CD14-positive monocyte (primary cell): ENCODE data around the gene PMEPA1. TPM values are rescaled to one million over a fixed set of nuclear protein-coding genes. Genes with fewer than 3 reads are reported as not detected.

Experiments
- DNase-seq, 3 donors: peaks; one replicate each; pipeline ENCODE4 v3.0.0-alpha.2; 2011 to 2022
- H2AFZ ChIP-seq: 2 replicates; pipeline ENCODE4 v1.6.0; 2012; ENCODE audit warnings: mild to moderate bottlenecking, low read depth, low read length, inconsistent platforms; ENCODE audit not compliant: insufficient read depth, poor library complexity, severe bottlenecking
- H3K27ac ChIP-seq, 2 donors: 1 replicate in 1 of 2; 2 replicates in 1 of 2; pipeline ENCODE4 v1.5.1; 2012 to 2013; ENCODE audit warnings: low read length in 2 of 2, control low read depth in 1 of 2, inconsistent platforms in 1 of 2, low read depth in 1 of 2, mild to moderate bottlenecking in 1 of 2
- H3K27me3 ChIP-seq, 2 donors: one replicate each; pipeline versions ENCODE4 v1.6.0 to v1.6.1; 2011 to 2013; ENCODE audit warnings: low read length in 2 of 2; ENCODE audit not compliant: control insufficient read depth in 2 of 2, insufficient read depth in 2 of 2
- H3K36me3 ChIP-seq, 2 donors: replicated peaks in 1 of 2; 1 replicate in 1 of 2; 2 replicates in 1 of 2; pipeline versions ENCODE4 v1.5.1 to v1.6.1; 2012 to 2013; ENCODE audit warnings: low read length in 2 of 2, control low read depth in 1 of 2, inconsistent platforms in 1 of 2, mild to moderate bottlenecking in 1 of 2; ENCODE audit not compliant: insufficient read depth in 2 of 2, control insufficient read depth in 1 of 2
- H3K4me1 ChIP-seq, 2 donors: 1 replicate in 1 of 2; 2 replicates in 1 of 2; pipeline versions ENCODE4 v1.5.1 to v1.6.1; 2012 to 2013; ENCODE audit warnings: low read length in 2 of 2, control low read depth in 1 of 2, inconsistent platforms in 1 of 2, mild to moderate bottlenecking in 1 of 2, moderate library complexity in 1 of 2; ENCODE audit not compliant: insufficient read depth in 2 of 2, control insufficient read depth in 1 of 2
- H3K4me2 ChIP-seq: replicated peaks from 2 replicates; pipeline ENCODE3; 2012; ENCODE audit warnings: low read length, moderate library complexity, mild to moderate bottlenecking; ENCODE audit not compliant: poor library complexity, severe bottlenecking; ENCODE audit errors: extremely low read depth
- H3K4me3 ChIP-seq, 3 experiments: fragments of 200-600 bp in 1 of 3; sonication (generic) in 1 of 3; replicated peaks in 1 of 3; 1 replicate in 2 of 3; 2 replicates in 1 of 3; pipeline ENCODE4 v1.5.1; 2011 to 2013; ENCODE audit warnings: low read length in 3 of 3, mild to moderate bottlenecking in 3 of 3, control low read depth in 2 of 3, low read depth in 2 of 3, inconsistent platforms in 1 of 3, moderate library complexity in 1 of 3
- H3K79me2 ChIP-seq: 2 replicates; pipeline ENCODE4 v1.6.0; 2012; ENCODE audit warnings: mild to moderate bottlenecking, control low read depth, inconsistent platforms, low read length, moderate library complexity; ENCODE audit not compliant: insufficient read depth
- H3K9ac ChIP-seq: 2 replicates; pipeline ENCODE4 v1.6.0; 2017; ENCODE audit warnings: low read length, mild to moderate bottlenecking; ENCODE audit not compliant: insufficient read depth, poor library complexity, severe bottlenecking
- H3K9me3 ChIP-seq, 2 donors: replicated peaks in 1 of 2; 1 replicate in 1 of 2; 2 replicates in 1 of 2; pipeline versions ENCODE4 v1.5.1 to v1.6.1; 2012 to 2013; ENCODE audit warnings: low read length in 2 of 2, control low read depth in 1 of 2; ENCODE audit not compliant: control insufficient read depth in 1 of 2, insufficient read depth in 1 of 2
- H4K20me1 ChIP-seq: 2 replicates; pipeline ENCODE4 v1.6.0; 2012; ENCODE audit warnings: mild to moderate bottlenecking, low read length, control low read depth, moderate library complexity; ENCODE audit not compliant: insufficient read depth
- H3K27ac Mint-ChIP-seq, 7 donors: one replicate each; pipeline ENCODE4 v1.8.0; 2020; ENCODE audit warnings: mild to moderate bottlenecking in 7 of 7, mixed read lengths in 7 of 7, moderate library complexity in 6 of 7, inconsistent platforms in 2 of 7
- H3K27me3 Mint-ChIP-seq, 3 donors: one replicate each; pipeline ENCODE4 v1.8.0; 2021 to 2022; ENCODE audit warnings: low read depth in 3 of 3, mild to moderate bottlenecking in 3 of 3, mixed read lengths in 3 of 3, moderate library complexity in 3 of 3, inconsistent platforms in 1 of 3
- H3K36me3 Mint-ChIP-seq, 2 donors: one replicate each; pipeline ENCODE4 v1.8.0; 2020; ENCODE audit warnings: mixed read lengths in 2 of 2, inconsistent platforms in 1 of 2, mild to moderate bottlenecking in 1 of 2
- H3K4me1 Mint-ChIP-seq: one replicate; pipeline ENCODE4 v1.8.0; 2020; ENCODE audit warnings: mild to moderate bottlenecking, mixed read lengths
- H3K4me3 Mint-ChIP-seq, 2 donors: one replicate each; pipeline ENCODE4 v1.8.0; 2020; ENCODE audit warnings: mild to moderate bottlenecking in 2 of 2, mixed read lengths in 2 of 2, moderate library complexity in 1 of 2
- H3K9me3 Mint-ChIP-seq, 7 donors: one replicate each; pipeline ENCODE4 v1.8.0; 2020 to 2022; ENCODE audit warnings: mixed read lengths in 7 of 7, mild to moderate bottlenecking in 6 of 7, moderate library complexity in 6 of 7, inconsistent platforms in 2 of 7
- CTCF ChIP-seq: fragments of 200-600 bp; IDR thresholded peaks from one replicate; pipeline ENCODE4 v1.8.0; 2022; ENCODE audit warnings: antibody characterized with exemption, mild to moderate bottlenecking
- WGBS: methylation state at CpG from one replicate; pipeline ENCODE4 v1.1.5; 2013; ENCODE audit warnings: missing lambda C conversion rate; ENCODE audit not compliant: insufficient coverage; 5-methylcytosine and 5-hydroxymethylcytosine counted together
- intact Hi-C, 2 donors: fragments of 100-400 bp; cut with micrococcal nuclease; formaldehyde crosslinking; loops; one replicate each; pipeline versions ENCODE4 v1.15.0 to v1.15.1; 2023
- polyA plus RNA-seq, 3 donors: library from polyadenylated mRNA; depleted of rRNA in 1 of 3; unstranded in 2 of 3; stranded (reverse) in 1 of 3; fragments of 300-500 nt in 2 of 3; fragments of >200 nt in 1 of 3; fragmentation: Illumina TruSeq in 2 of 3; gene quantifications; 1 replicate in 2 of 3; 2 replicates in 1 of 3; pipeline ENCODE4 v1.2.3, GENCODE V29; 2012 to 2021

PMEPA1 gene
- polyA plus RNA-seq, 3 donors: 0.12 to 0.73 (median 0.59) TPM

DNA sequence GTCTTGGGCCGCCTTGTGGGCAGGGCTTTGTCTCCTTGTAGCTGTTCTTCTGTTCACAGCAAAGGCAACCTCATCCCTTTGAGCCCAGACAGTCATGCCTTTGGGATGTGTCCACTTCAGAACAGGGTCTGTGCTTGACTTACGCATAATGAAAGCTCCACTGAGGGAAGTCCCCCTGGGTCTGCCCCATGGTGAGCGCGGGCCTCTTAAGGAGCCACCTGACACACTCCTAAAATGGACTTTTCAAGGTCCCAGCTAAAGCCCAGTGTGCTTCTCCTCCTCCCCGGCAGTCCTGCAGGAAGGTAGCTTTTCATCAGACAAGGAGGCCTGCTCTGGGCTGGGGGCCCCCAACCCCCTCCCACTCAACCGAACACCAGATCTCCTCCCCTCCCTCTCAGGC, 24.9 kb upstream of the PMEPA1 start:
- Histone ChIP-seq H3K27ac (no peak overlapping the region), H3K4me2 (no peak overlapping the region), H3K79me2 (no peaks in the 10 kb centered on the region), H3K27me3 (no peaks in the 10 kb centered on the region), H3K36me3 (no peaks in the 10 kb centered on the region), H3K9ac (no peak overlapping the region), H3K4me3 (no peak overlapping the region), H2AFZ (no peak overlapping the region), H3K9me3 (no peaks in the 10 kb centered on the region), H3K4me1 (no peaks in the 10 kb centered on the region), H4K20me1 (no peaks in the 10 kb centered on the region)
- Mint-ChIP-seq H3K27ac (no peak overlapping the region), H3K36me3 (no peaks in the 10 kb centered on the region), H3K9me3 (peaks cover 0 to 4% (median 0%) of the 10 kb centered on the region in 7 donors), H3K4me1 (no peaks in the 10 kb centered on the region), H3K4me3 (no peak overlapping the region), H3K27me3 (peaks cover 1 to 5% (median 3%) of the 10 kb centered on the region in 3 donors)
- 100% methylated on average over 4 of the region's 6 CpGs for WGBS
- no peak for TF ChIP-seq CTCF
- no peak for DNase-seq
- intact Hi-C loops: no loop called here

- Histone ChIP-seq H3K9me3 (no peaks in the 10 kb centered on the region), H3K4me2 (no peak overlapping the region), H2AFZ (no peak overlapping the region), H3K27ac (no peak overlapping the region), H3K4me3 (no peak overlapping the region), H3K27me3 (no peaks in the 10 kb centered on the region), H3K36me3 (no peaks in the 10 kb centered on the region), H4K20me1 (no peaks in the 10 kb centered on the region), H3K79me2 (no peaks in the 10 kb centered on the region), H3K4me1 (no peaks in the 10 kb centered on the region), H3K9ac (no peak overlapping the region)
- H3K27ac Mint-ChIP-seq: no peak overlapping the region
- 78% methylated on average over 2 of the region's 4 CpGs for WGBS
- H3K9me3 Mint-ChIP-seq: peaks cover 0 to 4% (median 0%) of the 10 kb centered on the region in 7 donors
- H3K4me1 Mint-ChIP-seq: no peaks in the 10 kb centered on the region
- no peaks in the 10 kb centered on the region for H3K36me3 Mint-ChIP-seq
- intact Hi-C loops: no loop called here
- DNase-seq: no peak
- TF ChIP-seq CTCF: no peak
- H3K27me3 Mint-ChIP-seq: peaks cover 1 to 5% (median 4%) of the 10 kb centered on the region in 3 donors
- H3K4me3 Mint-ChIP-seq: no peak overlapping the region
Measured at GRCh38 chr20:57732226-57732625, 22.4 kb upstream of the PMEPA1 start.
